C1 segment of cervical spinal cord (tissue), 14 donors: Measurements from ENCODE around the gene DPP6.

Experiments
- DNase-seq, 14 donors: peaks; one replicate each; lab custom pipeline; 2025; lab: John Stamatoyannopoulos, UW

DPP6 gene

DNA sequence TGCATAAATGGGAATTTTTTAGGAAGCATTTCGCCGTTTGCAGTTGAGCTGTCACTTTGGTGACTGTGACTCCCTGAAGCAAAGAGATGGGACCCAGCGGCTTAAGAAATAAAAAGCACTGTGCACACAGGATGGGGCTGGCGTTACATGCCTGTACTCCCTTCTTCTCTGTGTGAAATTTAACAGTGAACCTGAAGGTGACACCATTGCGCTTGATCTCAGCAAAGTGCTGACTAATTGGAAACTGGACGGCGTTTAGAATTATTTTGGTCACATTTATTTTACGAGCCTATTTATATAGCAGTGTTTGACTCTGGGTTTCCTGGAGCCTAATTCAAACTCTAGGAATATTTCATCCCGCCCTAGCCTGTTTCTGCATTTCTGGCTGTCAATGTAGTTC is 804.5 kb downstream of the DPP6 start:
- no peak for DNase-seq

DNA sequence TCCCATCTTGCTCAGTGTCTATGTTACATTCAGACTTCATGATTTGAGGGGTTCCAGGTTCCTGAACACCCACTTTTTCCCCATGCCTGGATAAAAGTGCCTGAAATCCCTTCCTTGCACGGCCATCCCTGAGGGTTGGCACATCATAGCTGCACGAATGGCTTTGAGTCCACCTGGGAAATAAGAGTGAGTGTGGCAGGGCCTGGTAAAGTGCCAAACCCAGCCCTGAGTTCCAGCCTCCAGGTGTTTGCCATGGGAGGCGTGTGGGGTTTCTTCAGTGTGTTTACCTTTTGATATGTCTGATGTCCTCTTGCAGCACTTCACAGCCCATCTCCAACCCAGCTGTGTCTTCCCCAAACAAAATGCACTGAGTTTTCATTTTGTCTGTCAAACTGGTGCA is 805.0 kb downstream of the DPP6 start:
- DNase-seq = no peak

DNA sequence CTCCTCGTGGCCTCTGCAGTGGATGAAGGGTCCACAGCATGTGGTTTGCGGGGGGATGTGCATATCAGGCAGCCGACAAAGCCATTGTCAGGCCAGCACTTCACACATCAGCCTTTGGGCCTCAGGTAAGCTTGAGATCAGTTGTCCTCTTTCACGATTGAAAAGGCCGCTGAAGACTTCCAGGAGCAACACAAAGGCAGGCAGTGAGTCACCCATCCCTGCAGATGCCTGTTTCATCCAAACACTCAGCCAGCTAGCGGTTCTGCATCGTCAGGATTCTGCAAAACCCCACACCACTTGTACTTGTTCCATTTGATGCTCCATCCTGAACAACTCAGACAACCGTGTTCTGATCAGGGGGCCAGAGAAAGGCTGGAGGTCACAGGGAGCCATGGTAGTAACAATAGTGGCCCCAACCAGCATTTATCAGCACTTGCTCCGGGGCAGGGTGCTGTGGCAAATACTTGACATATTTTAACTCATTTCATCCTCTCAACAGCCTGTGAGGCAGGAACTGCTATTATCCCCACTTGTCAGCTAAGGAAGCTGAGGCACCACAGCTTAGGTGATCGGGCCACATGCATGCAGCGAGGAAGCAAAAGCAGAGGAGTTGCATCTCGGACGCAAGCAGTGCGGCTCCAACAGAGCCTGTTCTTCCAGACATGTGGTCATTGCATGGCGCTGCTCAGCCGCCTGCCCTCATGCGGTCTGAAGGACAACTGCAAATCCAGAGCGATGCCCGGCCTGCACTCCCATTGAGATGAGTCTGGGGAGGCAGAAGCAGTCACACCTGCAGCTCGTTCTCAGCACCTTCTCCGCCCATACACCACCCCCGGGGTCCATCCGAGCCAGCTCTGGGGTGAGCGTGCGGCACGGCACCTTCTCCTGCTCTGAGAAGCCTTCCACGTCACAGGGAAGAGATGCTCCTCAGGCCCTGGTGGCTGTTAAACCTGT is 805.8 kb downstream of the DPP6 start:
- DNase-seq = no peak

DNA sequence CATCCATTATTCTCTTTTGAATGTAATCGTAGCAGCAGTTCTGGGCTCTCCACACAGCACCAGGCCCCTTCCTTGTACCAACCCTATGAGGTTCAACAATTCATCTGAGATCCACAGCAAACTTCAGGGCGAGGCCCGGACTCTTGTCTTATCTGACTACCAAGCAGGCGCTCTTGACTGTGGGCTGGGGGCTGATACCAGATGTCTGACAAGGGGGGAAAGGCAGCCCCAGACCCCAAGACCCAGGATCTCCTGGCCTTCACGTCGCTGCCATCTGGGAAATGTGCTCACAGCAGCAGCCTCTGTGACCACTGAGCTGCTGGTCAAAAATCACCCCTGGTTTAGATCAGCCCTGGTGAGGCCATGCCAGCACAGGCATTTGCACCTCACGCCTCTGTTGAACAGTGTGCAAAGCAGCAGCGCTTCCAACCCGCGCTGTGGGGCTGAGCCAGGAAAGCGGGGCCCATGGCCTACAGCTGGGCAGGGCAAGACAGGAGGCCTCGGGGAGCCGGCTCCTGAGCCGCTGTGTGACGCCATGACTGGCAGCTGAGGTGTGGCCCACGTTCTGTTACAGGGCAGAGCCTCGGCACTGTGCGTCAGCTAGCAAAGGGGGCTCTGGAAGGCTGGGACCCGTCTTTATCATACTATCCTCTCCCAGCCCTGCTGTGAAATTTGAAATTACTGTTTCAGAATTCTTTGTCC is 806.8 kb downstream of the DPP6 start:
- no peak for DNase-seq

DNA sequence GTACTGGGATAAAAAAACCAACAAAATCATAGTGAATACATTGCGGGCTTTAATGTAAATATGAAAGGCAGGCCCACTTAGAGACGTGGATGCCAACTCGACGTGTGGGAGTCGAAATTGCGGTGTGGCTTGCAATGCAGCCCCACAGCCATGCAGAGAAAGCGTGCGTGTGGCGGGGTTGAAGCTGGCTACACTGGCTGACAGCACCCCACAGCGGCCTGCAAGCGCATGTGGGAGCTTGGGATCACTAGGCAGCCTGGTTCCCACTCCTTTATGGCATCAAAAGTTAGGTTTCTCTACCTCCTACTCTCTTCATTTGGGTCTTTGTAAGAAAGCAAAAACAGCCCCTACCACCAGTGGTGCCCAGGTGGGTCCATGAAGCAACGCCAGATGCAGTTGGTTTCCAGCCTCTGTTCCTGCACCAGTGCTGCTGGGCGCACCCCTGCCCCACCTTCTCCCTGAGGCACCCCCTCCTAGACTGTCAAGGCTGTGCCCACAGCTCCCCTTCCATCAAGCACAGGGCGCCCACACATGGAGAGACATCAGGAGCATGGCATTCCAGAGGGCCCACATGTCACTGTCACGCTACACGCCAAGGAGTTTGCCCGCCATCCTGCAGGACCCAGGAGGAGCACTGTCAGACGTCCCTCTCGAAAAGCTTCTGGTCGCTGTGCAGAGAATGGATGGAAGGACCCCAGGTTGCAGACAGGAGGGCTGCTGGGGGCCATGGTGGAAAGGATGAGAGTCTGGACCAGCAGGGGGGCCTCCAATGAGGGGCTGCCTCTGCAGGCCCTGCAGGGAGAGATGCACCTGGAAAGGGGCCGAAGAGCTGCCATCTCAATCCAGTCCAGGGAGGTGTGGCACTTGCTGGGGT is 807.8 kb downstream of the DPP6 start:
- no peak for DNase-seq

DNA sequence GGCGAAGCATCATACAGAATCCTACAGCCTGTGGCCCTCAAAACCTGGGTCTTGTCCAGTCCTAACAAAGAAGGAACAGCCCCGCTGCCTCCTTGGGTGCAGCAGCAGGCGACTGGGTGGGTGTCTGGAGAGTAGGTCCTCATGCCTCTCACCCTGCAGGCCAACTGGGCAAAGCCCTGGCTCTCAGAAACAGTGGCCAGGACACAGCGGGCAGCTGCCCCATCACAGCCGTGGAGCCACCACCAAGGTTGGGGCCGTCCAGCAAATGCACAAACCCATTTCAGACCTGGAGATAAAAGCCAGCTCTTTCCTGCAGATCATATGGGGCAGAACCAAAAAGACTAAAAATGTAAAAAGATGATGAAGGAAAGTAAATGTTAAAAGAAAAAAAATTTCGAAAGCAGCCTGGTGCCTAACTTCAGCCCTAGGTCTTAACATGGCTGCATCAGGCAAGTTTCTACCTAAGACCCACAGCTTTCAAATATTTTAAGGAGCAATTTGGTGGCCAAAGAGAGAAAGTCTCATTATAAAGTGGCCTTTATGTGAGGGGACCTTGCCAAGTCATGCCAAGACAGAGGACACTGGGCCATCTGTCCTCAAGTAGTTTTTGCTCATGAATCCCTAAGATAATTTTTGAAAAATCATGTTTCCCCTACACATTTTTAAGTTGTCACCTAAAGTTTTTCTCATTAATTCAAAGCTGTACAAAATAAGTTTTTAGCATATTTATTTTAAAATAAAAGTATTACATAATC is 808.6 kb downstream of the DPP6 start:
- DNase-seq = peak in 1 of 14 donors; percentile 42

DNA sequence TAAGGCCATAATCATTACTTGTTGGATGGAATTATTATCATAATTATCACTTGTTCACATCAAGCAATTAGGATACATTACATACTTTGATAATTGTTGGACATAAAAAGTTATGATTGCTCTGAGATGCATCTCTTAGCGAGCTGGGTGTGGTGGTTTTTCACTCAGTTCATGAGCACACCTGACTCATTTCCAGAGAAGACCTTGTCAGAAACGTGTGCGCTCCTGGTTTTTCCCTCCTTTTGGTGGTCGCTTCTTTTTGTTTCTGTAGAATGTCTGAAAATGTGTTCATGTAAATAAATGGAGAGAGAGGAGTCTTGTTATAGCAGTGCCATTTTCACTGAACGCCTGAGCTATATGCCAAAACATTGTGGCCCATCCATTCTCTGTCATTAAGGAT is 809.4 kb downstream of the DPP6 start:
- no peak for DNase-seq

DNA sequence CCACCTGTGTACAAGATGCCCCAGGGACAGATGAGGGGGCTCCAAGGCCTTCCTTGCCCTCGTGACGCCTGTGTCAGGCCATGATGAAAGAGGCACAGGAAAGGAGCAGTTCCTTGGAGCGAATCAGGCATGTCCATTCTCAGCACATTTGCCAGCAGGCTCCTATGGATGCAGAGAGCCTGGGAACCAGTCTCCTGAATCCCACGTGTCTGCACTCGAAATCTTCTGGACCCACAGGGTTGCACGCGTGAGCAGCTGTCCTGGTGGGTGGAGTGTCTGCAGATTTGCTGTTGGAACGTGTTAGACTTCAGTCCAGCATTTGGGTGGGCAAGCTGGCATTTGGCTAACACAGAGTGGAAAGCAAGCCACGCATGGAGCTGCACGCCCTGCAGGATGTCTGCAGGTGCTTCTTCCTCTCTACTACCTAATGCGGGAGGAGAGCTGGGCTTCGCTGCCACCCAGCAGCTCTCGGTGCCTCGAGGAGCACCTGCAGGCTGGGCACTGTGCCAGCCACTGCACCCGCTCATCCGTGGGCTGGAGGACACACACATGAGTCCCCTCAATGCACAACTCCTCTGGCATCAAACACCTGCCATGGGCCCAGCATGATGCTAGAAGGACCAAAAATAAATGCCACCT is 810.1 kb downstream of the DPP6 start:
- no peak for DNase-seq

DNA sequence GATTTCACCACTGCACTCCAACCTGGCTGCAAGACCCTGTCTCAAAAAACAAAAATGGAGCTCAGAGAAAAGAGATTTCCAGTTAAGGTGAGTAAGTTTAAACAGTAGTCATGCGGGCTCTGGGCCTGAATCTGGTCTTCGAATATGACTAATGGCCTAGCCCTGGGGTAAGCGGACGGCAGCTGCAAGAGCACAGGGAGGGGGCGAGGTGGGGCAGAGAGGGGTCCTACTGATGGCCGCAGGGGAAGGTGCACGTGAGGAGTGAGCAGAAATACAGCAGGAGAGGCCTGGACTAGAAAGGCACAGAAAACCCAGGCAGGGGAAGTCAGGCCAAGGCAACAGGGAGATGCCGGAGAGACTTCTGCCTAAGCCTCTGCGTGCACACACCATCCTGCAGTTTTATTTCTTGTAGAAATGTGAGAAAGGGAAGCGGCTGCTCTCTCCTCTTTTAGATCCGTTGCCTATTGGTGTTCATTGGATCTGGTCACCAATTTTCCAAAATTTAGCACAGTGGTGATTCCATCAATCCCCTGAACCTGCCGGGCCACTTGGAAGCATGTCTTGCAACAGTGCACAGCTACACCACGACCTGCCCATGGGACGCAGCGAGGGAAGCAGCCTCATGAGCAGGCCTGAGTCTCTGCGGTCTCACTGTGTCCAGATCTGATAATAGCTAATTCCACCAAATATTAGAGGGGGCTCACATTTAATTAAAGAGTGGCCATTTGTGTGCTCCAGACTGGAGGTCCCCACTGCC is 811.7 kb downstream of the DPP6 start:
- no peak for DNase-seq

DNA sequence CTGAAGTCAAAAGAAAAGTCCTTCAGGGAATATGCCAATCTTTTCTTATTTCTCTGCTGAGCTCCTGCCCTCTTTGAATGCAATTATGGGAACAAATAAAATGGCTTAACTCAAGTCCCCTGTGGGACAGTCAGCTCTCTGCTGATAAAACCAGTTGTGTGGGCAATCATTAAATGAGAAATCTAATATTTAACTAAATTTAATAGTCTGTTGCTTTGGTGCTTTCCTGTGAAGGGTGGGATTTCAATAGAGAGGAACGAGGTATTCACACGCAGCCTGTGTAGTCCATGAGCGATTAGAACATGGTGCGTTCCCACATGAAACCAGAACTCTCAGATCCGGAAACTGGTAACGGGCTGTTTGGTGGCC is 812.3 kb downstream of the DPP6 start:
- no peak for DNase-seq

DNA sequence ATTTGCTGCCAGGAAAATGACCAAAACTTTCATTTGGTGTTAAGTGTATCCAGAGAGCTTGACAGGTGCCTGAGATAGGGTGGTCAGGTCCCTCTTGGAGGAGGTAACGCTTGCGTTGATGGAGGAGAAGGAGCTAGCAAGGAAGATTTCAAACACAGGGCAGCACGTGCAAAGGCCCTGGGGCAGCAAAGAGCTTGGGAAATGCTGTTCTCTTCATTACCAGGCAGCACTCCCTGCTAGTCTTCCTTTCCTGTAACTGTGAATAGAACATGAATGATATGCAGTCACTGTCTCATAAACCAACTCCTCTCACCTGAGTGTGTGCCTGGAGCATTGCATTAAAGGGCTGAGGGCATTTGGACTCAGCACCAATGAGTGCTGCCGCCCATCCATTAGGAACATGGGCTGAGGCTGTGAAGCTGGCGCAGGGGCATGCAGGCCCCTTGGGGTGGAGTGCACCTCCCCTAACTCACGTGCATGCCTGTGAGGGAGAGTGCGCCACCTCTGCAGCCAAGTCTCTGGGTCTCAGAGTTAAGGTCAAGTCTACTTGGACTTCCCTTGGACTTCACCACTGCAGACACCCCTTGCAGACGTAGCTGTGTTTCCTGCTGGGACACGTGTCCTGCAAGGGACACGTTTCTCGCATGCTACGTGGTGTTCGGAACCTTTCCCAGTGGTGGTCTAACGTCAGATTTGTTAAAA is 813.9 kb downstream of the DPP6 start:
- no peak for DNase-seq

DNA sequence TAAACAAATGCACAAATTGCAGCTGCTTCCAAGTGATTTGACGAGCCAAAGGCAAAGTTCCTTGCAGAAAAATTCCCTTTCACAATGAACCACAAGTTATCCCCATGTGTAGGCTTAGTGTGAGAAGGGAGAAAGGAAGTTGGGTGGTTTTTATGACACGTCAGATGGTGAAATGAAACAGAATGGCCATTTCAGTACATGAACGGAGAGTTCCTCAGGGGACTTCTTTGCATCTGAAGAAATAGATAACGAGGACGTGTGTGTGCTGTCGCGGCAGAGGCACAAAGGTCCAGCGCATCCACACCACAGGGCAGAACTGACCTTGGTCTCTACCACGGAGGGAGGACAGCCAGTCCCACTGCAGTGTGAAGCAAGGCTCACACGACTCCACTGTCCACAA is 814.9 kb downstream of the DPP6 start:
- no peak for DNase-seq

DNA sequence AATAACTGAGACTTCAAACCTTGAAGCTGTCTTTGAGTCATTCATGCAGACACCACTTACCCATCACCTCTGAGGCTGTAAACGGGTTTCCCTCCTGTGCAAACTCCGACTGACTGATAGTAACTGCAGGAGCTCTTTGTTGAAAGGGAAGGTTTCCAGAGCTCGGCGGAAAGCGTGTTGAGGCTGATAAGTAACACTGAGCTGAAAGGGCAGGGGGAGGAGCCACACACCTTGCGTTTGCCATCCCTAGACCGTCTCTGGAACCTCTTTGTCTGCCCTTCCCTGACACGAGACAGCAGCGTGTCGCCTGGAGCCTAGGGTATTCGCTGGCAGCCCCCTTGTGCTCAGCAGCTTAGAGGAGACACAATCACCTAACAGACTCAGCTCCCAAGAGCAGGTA is 816.7 kb downstream of the DPP6 start:
- no peak for DNase-seq

DNA sequence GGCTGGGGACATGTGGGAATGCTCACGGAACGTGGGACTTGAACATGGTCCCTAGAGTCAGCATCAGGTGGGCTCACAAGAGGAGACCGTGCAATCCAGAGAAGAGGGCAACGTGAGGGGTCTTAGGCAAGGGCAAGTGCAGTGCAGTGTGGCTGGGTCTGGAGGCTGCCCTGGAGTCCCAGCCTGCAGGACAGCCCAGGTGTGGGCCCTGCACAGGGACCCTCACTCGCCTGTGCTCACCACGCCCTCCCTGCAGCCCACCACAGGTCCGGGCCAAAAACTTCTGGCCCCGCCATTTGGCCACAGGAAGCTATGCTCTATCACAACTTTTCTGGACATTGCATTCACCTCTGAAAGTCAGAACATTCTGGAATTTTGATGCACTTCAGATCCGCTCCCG is 817.2 kb downstream of the DPP6 start:
- no peak for DNase-seq

DNA sequence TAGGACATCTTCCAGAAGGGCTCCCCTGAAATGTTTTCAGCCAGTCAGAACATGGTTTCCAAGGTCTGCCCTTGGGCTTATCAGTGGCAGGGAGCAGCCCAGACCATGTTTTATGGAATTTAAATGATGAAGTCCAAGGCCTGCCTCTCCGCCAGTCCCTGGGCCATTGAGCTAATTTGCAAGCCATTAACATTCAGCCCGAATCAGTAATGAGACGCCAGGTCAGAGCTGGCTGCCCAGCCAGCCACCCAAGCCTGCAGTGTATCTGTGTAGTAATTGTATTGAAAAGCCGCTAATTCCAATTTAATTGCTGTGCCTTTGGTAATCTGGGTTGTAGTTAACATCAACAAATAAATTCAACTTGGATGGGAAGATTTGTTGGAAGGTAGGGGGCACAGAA is 819.3 kb downstream of the DPP6 start:
- DNase-seq = peak in 1 of 14 donors; percentile 9

DNA sequence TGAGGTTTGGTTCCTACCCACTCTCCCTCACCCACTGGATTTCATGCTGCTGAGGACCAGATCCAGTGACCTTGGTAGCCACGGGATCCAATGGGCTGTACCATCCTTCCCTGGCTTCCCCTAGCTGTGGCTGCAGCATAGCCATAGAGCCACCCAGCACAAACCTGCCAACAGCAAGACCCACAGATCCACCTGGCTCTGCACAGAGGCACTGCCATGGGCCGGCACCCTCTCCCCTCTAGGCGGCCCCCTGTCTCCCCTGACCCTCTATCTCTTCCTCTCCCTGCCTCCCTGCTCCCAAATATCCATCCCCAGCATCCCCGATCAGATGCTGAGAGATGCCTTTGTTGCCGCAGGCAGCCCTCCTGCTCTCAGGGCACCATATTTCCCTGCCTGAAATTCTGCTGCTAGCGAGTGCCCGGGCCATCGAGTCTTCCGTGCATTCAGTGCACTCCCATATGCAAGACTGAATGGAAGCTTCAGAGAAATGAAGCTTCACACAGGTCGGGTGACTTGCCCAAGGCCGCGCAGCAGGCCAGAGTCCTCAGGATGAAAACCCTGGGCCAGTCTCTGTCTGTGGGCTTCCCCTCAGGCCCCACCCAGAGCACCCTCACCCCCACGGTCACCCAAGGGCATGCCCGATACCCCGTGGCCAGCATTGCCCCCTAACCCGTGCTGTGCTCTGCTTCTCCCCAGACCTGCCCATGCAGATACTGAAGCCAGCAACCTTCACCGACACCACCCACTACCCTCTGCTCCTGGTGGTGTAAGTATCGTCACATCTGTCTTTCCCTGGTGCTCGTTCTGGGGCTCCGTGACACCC is 819.9 kb downstream of the DPP6 start:
- DNase-seq = no peak

DNA sequence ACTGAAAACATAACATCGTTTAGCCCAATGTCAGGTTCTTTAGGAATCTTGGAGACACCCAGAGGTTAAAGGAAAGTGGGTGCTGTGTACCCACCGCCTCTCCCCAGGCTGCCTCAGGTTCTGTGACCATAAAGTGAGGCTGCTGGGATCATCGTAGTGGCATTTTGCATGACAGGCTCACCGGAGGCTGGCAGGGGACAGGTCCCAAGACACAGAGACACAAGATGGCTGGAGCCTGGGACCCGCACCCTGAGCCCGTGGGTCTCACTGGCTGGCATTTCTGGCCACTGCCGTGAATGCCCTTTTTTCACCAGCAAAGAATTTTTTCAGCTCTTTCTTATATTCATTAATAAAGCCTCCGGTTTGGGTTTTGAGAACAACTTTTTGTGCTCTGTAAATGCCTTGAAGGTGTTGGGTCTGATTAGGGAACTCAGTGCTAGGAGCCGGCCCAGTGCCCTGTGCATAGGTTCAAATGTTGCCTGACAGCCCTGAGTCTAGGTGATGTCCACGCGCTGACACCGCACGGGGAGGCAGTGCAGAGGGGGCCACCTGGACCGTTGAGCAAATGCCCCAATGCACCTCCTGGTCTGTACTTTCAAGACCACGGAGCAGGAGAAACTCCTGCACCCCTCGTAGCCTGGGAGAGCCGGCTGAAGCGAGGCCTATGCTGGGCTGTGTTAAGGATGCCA is 820.8 kb downstream of the DPP6 start:
- no peak for DNase-seq
